ENCODE measurements around the gene ACSF3. TPM values are rescaled to one million over a fixed set of nuclear protein-coding genes. Genes with fewer than 3 reads are reported as not detected.
"Not testable (repeated sequence)": the region's sequence is repeated elsewhere in the genome, so short reads cannot be mapped to it uniquely, and the experiment has no call there.

The ACSF3 gene
- total RNA-seq, 1 donor from 2014 or later = 25.8 TPM

- Histone ChIP-seq H3K4me3 (ENCODE audit: low read depth, low read length) (no peak overlapping the region), H3K27me3 (ENCODE audit: control insufficient read depth, insufficient read depth, low read length) (peaks cover 2% of the 10 kb centered on the region), H3K36me3 (ENCODE audit: control insufficient read depth, insufficient read depth, low read length) (no peaks in the 10 kb centered on the region)
- no peak for TF ChIP-seq CTCF (IDR thresholded peaks at IDR 0.05; ENCODE audit: insufficient read depth, low read length, severe bottlenecking)
- no peak for DNase-seq (ENCODE audit: low read depth)
- no peak for FAIRE-seq
These were observed 91.5 kb downstream of the ACSF3 start for GRCh38 chr16:89184933-89185794.

DNA sequence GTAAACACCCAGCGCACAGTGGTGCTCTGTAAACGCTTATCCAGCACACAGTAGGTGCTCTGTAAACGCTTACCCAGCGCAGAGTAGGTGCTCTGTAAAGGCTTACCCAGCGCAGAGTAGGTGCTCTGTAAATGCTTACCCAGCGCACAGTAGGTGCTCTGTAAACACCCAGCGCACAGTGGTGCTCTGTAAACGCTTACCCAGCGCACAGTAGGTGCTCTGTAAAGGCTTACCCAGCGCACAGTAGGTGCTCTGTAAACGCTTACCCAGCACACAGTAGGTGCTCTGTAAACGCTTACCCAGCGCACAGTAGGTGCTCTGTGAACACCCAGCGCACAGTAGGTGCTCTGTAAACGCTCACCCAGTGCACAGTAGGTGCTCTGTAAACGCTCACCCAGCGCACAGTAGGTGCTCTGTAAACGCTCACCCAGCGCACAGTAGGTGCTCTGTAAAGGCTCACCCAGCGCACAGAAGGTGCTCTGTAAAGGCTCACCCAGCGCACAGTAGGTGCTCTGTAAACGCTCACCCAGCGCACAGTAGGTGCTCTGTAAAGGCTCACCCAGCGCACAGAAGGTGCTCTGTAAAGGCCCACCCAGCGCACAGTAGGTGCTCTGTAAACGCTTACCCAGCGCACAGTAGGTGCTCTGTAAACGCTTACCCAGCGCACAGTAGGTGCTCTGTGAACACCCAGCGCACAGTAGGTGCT, 92.4 kb downstream of the ACSF3 start:
- not testable (repeated sequence) for H3K4me3 ChIP-seq (ENCODE audit: low read depth, low read length); DNase-seq (ENCODE audit: low read depth); FAIRE-seq; H3K36me3 ChIP-seq (ENCODE audit: control insufficient read depth, insufficient read depth, low read length); H3K27me3 ChIP-seq (ENCODE audit: control insufficient read depth, insufficient read depth, low read length)

GRCh38 chr16:89186593-89187031, 93.0 kb downstream of the ACSF3 start:
- not testable (repeated sequence) for FAIRE-seq

GRCh38 chr16:89187032-89187769, 93.5 kb downstream of the ACSF3 start:
- Histone ChIP-seq H3K36me3 (ENCODE audit: control insufficient read depth, insufficient read depth, low read length) (no peaks in the 10 kb centered on the region), H3K27me3 (ENCODE audit: control insufficient read depth, insufficient read depth, low read length) (peaks cover 5% of the 10 kb centered on the region), H3K4me3 (ENCODE audit: low read depth, low read length) (no peak overlapping the region)
- FAIRE-seq (no peak), DNase-seq (ENCODE audit: low read depth) (no peak)
- TF ChIP-seq CTCF (IDR thresholded peaks at IDR 0.05; ENCODE audit: insufficient read depth, low read length, severe bottlenecking) = no peak

More at GRCh38 chr16:89186593-89187031, 93.0 kb downstream of the ACSF3 start:
- not testable (repeated sequence) for DNase-seq (ENCODE audit: low read depth); H3K27me3 ChIP-seq (ENCODE audit: control insufficient read depth, insufficient read depth, low read length); H3K36me3 ChIP-seq (ENCODE audit: control insufficient read depth, insufficient read depth, low read length); H3K4me3 ChIP-seq (ENCODE audit: low read depth, low read length)

DNA sequence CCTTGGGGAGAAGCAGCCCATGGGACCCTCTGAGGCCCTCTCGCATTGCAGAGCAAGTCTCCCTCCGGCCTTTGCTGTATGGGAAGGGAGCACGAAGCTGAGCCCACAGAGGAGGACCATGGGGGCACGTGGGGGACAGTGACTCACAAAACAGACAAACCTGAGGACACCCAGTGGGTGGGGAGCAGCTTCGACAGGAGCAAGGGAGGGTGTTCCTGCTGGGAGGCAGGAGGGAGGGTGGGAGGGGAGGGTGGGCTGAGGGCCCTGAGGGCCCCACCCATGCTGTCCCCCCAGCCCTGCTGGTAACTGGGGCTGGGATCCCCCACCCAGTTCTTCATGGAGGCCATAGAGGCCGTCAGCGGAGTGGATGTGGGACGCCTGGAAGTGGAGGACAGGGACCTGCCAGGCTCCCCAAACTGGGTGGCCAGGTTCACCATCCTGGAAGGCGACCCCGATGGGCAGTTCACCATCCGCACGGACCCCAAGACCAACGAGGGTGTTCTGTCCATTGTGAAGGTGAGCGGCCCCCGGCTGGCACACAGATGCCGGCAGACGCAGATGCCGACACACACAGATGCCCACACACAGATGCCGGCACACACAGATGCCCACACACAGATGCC, 94.2 kb downstream of the ACSF3 start:
- DNase-seq (ENCODE audit: low read depth) (no peak), FAIRE-seq (no peak)
- no peak overlapping the region for H3K4me3 ChIP-seq (ENCODE audit: low read depth, low read length)
- H3K27me3 ChIP-seq (ENCODE audit: control insufficient read depth, insufficient read depth, low read length) = peaks cover 5% of the 10 kb centered on the region
- TF ChIP-seq CTCF (IDR thresholded peaks at IDR 0.05; ENCODE audit: insufficient read depth, low read length, severe bottlenecking) = no peak
- no peaks in the 10 kb centered on the region for H3K36me3 ChIP-seq (ENCODE audit: control insufficient read depth, insufficient read depth, low read length)

- DNase-seq (ENCODE audit: low read depth); FAIRE-seq; H3K36me3 ChIP-seq (ENCODE audit: control insufficient read depth, insufficient read depth, low read length); H3K4me3 ChIP-seq (ENCODE audit: low read depth, low read length); H3K27me3 ChIP-seq (ENCODE audit: control insufficient read depth, insufficient read depth, low read length): not testable (repeated sequence)
These were observed 95.1 kb downstream of the ACSF3 start for GRCh38 chr16:89188471-89189357.
